Amniotic stem cell (primary cell): Measurements from ENCODE around the gene HSF2.

Experiments used
- DNase-seq: peaks from one replicate; lab custom pipeline; 2025; lab: John Stamatoyannopoulos, UW

The HSF2 gene

DNA sequence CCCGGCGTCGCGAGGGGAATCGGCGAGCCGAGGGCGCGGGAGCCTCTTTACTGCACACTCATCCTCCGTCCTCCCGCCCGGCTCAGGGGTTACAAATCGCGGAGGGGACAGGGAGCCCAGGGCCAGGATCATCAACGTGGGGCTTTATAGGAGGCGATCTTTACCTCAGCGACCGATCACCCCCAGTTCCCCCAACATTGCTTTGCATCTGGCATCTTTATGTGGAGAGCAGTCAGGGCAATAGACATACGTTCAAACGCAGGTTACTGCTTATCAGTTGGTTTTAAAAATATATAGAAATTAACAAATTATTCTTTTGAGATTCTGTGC is 634 bp downstream of the HSF2 start:
- DNase-seq: no peak

DNA sequence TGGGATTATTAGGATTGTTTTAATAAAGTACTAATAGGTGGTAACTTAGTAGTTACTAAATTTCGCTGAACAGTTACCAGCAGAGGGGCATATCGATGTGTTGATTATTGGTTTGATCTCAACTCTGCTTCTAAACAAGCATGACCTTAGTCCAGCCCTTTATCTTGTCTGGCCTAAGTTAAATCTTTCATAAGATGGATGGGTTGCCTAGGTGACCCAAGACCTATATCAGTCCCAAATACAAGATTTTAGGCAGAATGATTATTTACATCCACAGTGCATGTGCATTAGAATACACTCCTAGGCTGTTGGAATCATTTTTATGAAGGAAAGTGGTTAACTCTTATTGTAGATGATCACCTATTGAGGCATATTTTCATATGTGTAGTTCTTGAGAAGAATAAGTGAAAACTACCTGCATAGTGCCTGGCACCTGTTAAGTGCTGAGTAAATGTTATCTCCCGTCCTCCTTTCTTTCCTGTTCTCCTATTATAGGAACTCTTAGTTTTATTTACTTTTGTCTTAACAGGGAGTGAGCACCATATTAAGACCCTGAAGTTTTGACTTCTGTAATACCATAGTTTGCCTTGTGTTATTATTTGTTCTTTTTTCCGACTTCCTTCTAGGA is 1.1 kb downstream of the HSF2 start:
- no peak for DNase-seq

DNA sequence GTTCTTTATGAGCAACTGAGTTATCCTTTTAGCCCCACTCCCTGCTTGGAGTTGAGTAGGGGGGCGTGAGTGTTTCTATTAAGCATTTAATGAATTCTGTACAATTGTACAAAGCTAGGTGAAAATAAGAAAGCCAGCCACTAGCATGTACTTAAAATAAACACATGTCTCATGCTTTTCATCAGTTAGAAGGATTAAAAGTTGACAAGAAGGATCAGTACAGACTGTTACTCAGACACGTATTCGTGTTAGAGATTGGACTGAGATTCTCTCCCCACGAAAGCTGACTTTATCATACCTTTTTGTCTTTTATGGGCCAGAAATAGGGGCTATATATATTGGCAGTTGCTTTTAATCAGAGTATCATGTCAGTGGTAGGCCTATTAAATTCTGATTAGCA is 1.7 kb downstream of the HSF2 start:
- DNase-seq: no peak

DNA sequence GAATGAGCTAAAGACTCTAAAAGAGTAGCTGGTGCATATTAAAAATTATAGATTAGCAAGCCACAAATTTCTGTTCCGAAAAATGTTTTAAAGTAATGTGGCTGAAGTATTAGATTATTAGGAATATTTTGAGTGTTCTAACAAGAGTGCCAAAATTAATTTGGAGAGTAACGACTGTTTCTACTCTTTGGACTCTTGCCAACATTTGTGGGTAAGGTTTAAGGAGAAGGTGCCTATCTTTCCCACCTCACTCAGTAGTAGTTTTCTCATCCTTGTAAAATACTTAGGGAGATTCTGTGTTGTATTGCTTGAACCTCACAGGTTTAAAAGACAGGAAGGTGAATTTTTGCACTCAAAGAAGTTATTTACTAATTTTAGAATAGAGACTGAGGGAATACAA is 5.0 kb downstream of the HSF2 start:
- no peak for DNase-seq

DNA sequence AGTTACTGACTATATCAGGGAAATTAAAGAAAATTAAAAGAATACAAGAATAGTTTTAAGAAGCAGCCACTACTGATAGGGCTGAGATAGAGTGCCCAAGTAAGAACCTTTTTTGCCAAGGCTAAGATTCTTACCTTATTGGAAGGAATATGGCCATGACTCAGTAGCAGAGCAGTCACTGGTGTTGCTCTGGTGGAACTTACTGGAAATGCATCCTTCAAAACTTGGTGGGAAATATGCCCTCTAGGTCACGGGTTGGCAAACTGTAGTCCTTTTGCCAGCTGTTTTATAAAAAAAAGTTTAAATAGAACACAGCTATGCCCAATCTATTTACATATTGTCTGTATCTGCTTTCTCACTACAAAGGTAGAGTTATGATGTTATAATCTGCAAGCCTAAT is 6.0 kb downstream of the HSF2 start:
- no peak for DNase-seq

DNA sequence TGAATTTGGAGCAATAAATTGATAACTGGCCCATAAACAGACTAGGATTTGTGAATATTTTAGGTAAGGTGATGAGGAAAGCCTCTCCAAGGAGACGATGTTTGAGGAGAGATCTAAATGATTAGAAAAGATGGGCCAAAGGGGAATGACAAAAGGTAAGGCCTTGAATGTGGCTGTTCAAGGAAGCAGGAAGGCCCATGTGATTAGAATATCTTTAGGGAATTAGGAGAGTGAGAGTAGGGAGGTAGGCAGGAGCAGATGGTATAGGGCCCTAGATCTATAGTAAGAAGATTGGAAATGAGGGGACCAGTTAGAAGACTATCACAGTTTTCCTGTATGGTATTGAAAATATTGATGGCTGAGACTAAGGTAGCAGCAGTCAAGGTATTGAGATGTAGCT is 6.7 kb downstream of the HSF2 start:
- no peak for DNase-seq

DNA sequence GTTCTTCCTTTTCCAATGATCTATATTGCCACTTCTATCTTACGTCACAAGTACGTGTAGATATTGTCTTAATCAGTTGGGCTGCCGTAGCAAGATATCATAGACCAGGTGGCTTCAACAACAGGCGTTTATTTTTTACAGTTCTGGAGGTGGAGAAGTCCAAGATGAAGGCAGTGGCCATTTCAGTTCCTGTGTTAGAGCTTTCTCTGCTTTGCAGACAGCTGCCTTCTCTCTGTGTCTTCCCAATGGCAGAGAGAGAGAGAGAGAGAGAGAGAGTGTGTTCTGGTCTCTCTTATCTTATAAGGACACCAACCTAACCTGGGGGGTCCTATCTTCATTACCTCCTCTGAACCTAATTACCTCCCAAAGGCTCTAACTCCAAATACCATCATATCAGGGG is 8.3 kb downstream of the HSF2 start:
- DNase-seq: no peak

DNA sequence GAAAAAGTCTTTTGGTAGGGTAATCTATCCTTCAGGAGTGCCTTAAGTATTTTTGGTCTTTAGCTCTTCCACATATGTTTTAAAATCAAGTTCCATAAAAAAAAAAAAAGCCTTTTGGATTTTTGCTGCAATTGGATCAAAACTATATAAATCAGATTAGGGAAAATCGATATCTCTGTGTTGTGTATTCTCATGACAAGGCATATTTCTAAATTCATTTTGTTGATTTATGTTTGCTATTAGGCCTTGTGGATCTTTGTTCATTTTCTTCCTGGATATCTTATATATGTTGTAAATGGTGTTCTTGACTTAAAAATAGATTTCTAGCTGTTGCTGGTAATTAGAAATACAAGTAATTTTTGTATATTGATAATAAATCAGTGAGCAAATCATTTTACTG is 8.8 kb downstream of the HSF2 start:
- no peak for DNase-seq

DNA sequence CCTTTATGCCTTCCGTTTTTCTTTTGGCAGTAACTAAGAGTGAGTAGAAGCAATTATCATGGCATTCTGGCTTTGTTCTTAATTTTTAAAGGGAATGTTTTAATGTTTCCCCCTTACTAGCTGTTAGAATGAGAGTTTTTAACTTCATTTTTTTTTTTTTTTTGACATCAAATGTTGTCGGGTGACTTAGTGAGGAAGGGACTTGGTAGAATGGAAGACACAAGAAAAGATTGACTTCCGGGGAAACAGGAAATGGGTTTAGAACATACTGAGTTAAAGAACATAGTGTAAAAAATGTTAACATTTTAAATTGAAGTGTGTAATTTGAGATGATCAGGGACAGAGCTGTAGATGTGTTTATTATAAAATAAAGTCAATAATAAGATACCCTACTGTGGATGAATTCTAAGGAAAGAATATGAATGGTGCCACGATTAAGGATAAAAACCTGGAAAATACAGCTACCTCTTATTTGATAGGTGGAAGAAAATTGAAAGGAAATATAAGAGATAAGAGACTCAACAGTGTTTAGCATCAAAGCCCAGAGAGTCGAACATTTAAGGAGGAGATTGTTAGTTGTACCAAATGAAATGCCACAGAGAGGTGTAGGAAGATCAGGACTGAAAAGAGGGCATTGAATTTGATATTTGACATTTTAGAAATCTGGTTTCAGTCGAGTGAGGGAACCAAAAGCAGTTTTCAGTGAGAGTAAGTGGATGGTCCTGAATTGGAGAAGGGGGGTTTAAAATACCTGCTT is 9.4 kb downstream of the HSF2 start:
- DNase-seq: no peak

DNA sequence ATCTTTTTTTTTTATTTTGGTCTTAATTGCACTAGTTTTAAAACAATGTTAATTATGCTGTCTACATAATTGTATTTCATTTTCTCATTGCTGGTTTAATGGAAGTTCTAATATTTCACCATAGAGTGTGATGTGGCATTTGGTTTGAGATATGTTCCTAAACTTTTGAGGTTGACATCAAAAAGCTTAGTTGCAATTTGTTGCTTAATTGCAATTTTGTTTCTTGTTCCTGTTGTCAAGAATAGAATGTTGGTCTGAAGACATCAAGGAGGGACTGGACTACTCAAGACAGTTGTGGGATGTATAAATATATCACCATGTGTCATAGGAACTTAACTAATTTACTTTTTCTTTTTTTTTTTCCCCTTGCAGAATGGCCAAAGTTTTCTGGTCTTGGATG is 12.5 kb downstream of the HSF2 start:
- no peak for DNase-seq

DNA sequence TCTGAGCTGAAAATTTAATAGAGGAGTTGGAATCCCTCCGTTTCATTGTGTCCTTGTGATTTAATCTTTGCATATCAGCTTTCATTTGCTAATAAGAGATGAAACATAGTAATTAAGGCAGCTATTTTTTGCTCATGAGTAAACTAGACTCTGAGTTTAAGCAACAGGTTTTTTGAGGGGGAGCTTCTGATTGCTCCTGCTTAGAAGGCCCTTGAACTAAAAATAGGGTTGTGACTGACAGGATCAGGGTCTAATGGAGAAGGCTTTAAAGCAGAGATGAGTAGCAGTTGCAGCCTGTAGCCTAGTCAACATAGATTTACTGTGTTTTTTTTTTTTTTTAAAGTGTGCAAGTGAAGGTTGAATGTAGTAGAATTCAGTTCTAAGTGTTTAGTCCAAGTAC is 17.4 kb downstream of the HSF2 start:
- DNase-seq: no peak

DNA sequence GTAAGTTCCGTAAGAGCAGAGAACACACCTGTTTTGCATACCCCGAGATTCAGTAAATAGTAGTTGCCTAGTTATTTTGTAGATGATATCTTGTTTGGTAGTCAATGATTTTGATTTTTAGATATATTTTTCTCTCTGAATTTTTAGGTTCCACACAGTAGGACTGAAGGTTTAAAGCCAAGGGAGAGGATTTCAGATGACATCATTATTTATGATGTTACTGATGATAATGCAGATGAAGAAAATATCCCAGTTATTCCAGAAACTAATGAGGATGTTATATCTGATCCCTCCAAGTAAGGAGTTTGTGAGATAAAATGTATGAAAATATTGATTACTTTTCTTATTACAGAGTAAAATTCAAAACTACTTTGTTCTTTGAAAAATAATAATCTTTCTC is 22.6 kb downstream of the HSF2 start:
- DNase-seq: no peak

DNA sequence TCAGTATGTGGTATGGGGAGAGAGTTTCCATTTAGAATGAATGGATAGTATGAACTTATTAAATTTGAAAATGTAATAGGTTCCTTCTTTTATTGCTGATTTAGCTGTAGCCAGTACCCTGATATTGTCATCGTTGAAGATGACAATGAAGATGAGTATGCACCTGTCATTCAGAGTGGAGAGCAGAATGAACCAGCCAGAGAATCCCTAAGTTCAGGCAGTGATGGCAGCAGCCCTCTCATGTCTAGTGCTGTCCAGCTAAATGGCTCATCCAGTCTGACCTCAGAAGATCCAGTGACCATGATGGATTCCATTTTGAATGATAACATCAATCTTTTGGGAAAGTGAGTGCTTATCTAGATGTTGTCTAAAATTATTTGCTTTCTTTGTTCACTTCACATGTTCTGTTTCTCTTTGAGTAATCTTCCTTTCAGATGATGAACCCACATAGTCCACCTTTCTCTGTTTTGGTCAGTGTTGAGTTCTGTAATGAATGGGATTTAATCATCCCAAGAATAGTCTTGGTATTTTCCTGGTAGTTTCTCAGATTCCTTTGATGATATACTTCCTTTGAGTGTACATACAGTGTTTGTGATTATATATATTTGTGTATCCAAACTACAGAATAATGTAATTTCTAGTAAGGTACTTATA is 23.3 kb downstream of the HSF2 start:
- DNase-seq: no peak

DNA sequence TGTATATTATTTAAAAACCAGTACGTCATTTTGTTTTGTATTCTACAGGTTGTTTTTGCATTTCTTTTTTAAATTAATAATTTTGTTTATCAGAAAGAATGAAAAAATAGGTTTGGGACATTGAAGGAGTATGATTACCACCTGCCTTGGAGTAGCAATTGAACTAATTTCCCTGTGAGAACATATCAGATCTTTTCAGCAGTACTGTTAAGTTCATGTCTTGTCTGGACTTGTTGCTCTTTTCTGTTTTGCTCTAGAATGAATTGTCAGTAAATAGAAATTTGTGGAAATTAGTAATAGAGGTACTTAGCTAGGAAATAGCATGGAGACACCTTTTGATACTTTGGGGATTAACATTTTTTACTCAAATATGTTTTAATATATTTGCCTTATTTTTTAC is 24.3 kb downstream of the HSF2 start:
- no peak for DNase-seq

DNA sequence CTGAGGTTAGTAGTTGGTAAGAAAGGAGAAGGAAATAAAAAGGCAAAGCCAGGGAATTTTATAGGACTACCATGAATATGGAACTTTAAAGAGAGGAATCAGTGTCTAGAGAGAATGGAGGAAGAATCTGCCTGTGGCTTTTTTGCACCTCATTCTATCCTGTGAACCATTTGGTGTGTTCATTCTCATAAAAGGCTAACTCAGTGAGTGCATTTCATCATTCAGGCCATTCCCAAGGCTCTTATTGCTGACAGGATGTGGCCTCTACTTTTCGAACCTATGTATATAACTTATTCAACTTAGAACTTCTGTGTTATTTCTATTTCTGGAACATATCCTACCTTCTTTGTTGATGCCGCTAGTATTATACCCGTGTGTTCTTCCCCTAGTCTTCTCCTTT is 27.1 kb downstream of the HSF2 start:
- no peak for DNase-seq

DNA sequence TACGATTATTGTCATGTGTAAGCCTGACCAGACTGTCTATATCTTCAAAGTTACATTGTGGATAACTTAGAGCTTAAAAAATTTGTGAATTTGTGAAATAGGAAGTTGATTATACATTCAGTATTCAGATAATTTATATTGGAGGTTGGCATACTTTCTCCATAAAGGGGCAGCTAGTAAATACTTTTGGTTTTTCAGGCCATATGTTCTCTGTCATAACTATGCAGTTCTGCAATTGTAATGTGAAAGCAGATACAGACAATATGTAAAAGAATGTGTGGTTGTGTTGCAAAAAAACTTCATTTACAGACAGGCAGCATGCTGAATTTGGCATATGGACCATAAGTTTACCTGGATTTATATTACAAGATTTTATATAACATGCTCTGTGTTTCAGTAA is 29.3 kb downstream of the HSF2 start:
- no peak for DNase-seq

DNA sequence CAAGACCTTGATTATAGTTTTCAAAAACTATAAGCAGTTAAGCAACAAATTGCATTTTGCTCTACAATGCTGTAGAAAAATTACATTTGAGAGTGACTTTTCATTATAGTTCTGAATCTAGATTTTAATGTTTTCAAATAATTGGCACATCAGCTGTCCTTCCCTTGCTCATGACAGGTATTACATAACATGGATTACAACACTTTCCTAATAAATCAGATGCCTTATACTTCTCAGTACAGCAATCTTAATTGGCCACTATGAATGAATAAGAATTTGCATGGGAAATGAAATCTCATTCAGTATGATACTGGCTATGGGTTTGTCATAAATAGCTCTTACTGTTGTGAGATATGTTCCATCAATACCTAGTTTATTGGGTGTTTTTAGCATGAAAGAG is 29.9 kb downstream of the HSF2 start:
- DNase-seq: no peak

DNA sequence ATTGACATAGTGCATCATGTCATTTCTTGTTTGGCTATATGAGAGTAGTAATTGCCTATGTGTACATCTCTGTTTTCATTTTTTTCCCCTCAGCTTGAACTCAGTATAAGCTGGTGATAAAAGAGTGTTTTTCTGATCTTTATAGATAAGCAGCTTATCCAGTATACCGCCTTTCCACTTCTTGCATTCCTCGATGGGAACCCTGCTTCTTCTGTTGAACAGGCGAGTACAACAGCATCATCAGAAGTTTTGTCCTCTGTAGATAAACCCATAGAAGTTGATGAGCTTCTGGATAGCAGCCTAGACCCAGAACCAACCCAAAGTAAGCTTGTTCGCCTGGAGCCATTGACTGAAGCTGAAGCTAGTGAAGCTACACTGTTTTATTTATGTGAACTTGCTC is 32.3 kb downstream of the HSF2 start:
- no peak for DNase-seq

DNA sequence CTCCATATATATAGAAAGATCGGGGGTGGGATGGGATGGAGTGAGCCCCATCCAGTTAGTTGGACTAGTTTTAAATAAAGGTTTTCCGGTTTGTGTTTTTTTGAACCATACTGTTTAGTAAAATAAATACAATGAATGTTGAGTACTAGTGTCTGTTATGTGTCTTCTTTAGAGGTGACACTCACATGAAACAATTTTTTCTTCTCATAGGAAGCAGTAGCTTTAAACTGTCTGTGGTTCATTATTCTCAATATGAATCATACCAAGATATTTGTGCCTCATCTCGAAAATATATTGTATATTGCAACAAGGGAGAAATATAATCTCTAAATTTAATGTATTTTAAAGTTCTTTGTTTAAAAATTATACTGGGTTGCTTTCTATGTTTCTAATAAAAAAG is 33.4 kb downstream of the HSF2 start:
- no peak for DNase-seq

DNA sequence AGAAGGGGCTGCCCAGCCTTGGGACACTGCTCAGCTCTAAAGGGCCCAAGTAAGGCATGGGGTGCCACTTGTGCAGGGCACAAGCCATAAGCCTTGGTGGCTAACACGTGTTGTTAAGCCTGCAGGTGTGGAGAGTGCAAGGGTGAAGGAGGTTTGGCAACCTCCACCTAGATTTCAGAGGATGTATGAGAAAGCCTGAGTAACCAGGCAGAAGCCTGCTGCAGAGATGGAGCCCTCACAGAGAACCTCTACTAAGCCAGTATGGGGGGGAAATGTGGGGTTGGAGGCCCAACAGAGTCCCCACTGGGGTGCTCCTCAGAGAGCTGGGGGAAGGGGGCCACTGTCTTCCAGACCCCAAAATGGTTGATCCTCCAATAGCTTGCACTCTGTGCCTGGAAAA is 39.5 kb downstream of the HSF2 start:
- no peak for DNase-seq

DNA sequence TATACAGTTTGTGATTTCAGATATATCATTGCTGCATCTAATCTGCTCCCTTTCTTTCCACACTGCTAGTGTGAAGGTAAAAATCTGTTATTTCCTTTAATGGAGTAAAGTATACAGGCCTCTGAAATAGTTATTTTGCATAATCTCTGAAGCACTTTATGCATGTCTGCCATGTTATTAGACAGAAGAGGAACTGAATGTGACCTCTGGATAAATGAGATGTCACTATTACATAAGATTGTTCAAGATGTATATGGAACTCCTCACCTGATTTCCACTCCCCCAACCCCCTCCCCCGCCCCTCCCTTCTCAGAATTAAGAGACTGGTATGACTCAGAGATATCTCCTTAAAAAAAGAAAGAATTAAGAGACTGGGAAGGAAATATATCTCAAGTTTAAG is 45.8 kb downstream of the HSF2 start:
- no peak for DNase-seq

DNA sequence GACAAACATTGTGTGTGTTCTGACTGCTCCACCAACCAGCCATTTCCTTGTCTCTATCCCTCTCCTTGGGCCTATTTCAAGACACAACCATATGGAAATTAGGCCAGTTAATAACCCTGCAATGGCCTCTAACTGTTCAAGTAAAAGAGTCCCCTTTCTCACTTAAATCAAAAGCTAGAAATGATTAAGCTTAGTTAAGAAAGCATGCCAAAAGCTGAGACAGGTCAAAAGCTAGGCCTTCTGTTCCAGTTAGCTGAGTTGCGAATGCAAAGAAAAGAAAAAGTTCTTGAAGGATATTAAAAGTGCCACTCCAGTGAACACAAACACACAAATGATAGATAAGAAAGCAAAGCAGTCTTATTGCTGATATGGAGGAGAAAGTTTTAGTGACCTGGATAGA is 49.6 kb downstream of the HSF2 start:
- no peak for DNase-seq

DNA sequence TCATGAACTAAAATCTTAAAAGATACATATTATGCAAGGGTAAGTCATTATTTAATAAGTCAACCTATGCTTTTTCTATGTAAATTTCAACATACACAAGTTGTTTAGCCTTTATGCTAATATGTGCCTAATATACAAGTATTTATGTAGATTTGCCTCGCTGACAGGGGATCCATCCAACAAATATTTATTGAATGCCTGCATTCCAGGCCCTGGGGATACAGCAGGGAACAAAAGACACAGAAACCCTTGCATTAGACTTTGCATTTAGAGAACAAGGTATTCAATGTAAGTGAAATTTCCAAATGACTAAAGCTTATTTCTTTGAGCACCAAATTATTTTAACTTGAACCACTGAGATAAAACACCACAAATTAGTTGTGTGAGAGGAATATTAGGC is 53.1 kb downstream of the HSF2 start:
- no peak for DNase-seq

DNA sequence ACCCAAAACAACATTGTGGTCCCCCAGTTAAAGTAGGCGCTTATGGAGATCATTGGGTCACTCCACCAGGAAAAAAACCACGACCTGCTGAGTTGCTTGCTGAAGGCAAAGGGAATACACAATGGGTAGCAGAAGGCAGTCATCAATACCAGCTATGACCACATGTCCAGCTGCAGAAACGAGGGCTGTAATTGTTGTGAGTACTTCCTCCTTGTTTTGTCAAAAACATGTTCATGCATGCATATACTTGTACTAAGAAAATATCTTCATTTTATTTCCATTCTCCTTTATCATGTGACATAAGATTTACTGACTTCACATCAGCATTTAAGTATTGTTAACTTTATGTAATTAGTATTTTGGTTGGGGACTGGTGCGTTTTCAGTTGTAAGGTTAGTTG is 55.2 kb downstream of the HSF2 start:
- DNase-seq: no peak
